Omental fat pad (tissue), 4 donors: ENCODE data around the gene NECAP2. TPM values are rescaled to one million over a fixed set of nuclear protein-coding genes. Genes with fewer than 3 reads are reported as not detected.

ENCODE experiments used
- ATAC-seq: fragments of 150-250 bp; one replicate; pipeline ENCODE4 v1.9.1; 2016; ENCODE audit warnings: mild to moderate bottlenecking, moderate library complexity; ENCODE audit not compliant: low FRiP score
- DNase-seq: peaks from one replicate; pipeline ENCODE4 v3.0.0-alpha.2; 2019; ENCODE audit warnings: low spot score
- CTCF ChIP-seq, 3 donors: fragments of 450-650 bp; IDR thresholded peaks; one replicate each; pipeline ENCODE4 v1.5.1; 2016 to 2017; ENCODE audit warnings: antibody characterized with exemption in 3 of 3, mild to moderate bottlenecking in 3 of 3, moderate library complexity in 2 of 3
- total RNA-seq, 4 donors: library from RNA; depleted of rRNA; stranded (reverse); fragments of >200 nt; gene quantifications; one replicate each; pipeline ENCODE4 v1.1.0, GENCODE V29; 2016

The NECAP2 gene
- total RNA-seq, 4 donors from 2014 or later: 46.9 to 89.5 (median 60.4) TPM

- DNase-seq (no peak), ATAC-seq (no peak)
- TF ChIP-seq CTCF (IDR thresholded peaks at IDR 0.05): no peak
Observed at GRCh38 chr1:16425125-16426025, 15.1 kb upstream of the NECAP2 start.

GRCh38 chr1:16430606-16431005 lies 9.9 kb upstream of the NECAP2 start:
- ATAC-seq (no peak), DNase-seq (no peak)
- TF ChIP-seq CTCF (IDR thresholded peaks at IDR 0.05): no peak

GRCh38 chr1:16433030-16433429 lies 7.5 kb upstream of the NECAP2 start:
- no peak for ATAC-seq
- TF ChIP-seq CTCF (IDR thresholded peaks at IDR 0.05): no peak
- no peak for DNase-seq

- no peak for TF ChIP-seq CTCF (IDR thresholded peaks at IDR 0.05)
- DNase-seq (no peak), ATAC-seq (no peak)
Observed at GRCh38 chr1:16434007-16434406, 6.5 kb upstream of the NECAP2 start.

GRCh38 chr1:16434501-16434900 lies 6.0 kb upstream of the NECAP2 start:
- no peak for TF ChIP-seq CTCF (IDR thresholded peaks at IDR 0.05)
- DNase-seq (no peak), ATAC-seq (no peak)

GRCh38 chr1:16436946-16437474 lies 3.5 kb upstream of the NECAP2 start, which contains the start of gene SPATA21:
Gene SPATA21, minus strand, starts transcription at chr1:16437424. Its CDS starts 6,053 bp downstream, at chr1:16431371.
- DNase-seq (no peak), ATAC-seq (no peak)
- no peak for TF ChIP-seq CTCF (IDR thresholded peaks at IDR 0.05)

GRCh38 chr1:16438516-16438915 lies 2.0 kb upstream of the NECAP2 start:
- ATAC-seq: no peak
- no peak for TF ChIP-seq CTCF (IDR thresholded peaks at IDR 0.05)
- DNase-seq: no peak
